Sigmoid colon (tissue), 4 donors: Measurements from ENCODE around the gene AKR1C1.
"Not testable (repeated sequence)": the region's sequence is repeated elsewhere in the genome, so short reads cannot be mapped to it uniquely, and the experiment has no call there.

Source experiments
- CTCF ChIP-seq, 4 experiments: fragments of 450-650 bp in 3 of 4; fragments of 200-600 bp in 1 of 4; IDR thresholded peaks; one replicate each; pipeline ENCODE4 v1.5.1; 2016 to 2019; ENCODE audit warnings: antibody characterized with exemption in 4 of 4, mild to moderate bottlenecking in 3 of 4, moderate library complexity in 2 of 4
- POLR2AphosphoS5 ChIP-seq, 4 donors: sonication (generic); formaldehyde crosslinking; IDR thresholded peaks; one replicate each; pipeline ENCODE4 v1.6.1; 2017; ENCODE audit warnings: antibody characterized with exemption in 4 of 4

DNA sequence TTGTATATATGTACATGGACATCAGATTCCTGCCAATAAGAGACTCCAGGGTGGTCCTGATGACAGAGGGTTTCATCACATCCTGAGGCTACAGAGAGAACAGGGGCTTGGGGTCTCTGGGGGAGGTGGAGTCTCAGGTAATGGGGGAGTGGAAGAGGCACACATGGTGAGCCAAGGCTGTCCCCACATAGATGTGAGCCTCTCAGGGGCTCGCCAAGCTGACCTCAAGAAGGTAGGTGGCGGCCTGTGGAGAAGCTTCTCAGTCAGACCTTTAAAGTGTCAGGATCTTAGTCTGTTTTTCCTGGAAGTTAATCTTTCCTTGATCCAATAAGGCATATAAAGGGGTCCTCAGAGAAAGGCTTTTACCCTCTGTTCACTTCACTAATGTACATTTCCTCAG, 22.3 kb upstream of the AKR1C1 start:
- TF ChIP-seq CTCF, POLR2AphosphoS5 (IDR thresholded peaks at IDR 0.05): not testable (repeated sequence)
